Measurements from ENCODE around the gene GPATCH4.
"Not testable (repeated sequence)": the region's sequence is repeated elsewhere in the genome, so short reads cannot be mapped to it uniquely, and the experiment has no call there.

GPATCH4 gene

GRCh38 chr1:156625436-156626078, 24.3 kb upstream of the GPATCH4 start:
- no peak for DNase-seq

- DNase-seq = no peak
Observed at GRCh38 chr1:156624814-156625435, 23.6 kb upstream of the GPATCH4 start.

DNA sequence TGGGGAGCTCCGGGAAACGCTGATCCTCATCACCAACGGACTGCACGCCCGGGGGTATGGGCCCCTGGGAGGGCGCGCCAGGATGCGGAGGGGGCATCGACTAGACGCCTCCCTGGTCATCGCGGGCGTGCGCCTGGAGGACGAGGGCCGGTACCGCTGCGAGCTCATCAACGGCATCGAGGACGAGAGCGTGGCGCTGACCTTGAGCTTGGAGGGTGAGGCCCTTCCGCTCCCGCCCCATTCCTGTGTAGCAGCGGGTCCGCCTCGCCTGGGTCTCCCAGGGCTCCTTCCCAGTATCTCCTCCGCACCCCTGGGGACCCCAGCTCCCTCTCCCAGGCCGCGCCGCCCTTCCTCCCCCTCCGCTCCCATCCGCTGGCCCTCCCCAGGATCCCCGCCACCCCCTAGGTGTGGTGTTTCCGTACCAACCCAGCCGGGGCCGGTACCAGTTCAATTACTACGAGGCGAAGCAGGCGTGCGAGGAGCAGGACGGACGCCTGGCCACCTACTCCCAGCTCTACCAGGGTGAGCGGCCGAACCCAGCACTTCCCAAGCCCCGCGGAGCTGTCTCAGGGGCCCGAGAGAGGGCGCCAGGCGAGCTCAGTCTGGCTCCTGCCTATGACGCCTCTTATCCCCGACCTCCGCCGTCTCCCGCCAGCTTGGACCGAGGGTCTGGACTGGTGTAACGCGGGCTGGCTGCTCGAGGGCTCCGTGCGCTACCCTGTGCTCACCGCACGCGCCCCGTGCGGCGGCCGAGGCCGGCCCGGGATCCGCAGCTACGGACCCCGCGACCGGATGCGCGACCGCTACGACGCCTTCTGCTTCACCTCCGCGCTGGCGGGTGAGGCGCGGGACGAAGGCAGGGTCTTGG, 22.9 kb upstream of the GPATCH4 start:
- DNase-seq = peak; percentile 19 to 57

DNA sequence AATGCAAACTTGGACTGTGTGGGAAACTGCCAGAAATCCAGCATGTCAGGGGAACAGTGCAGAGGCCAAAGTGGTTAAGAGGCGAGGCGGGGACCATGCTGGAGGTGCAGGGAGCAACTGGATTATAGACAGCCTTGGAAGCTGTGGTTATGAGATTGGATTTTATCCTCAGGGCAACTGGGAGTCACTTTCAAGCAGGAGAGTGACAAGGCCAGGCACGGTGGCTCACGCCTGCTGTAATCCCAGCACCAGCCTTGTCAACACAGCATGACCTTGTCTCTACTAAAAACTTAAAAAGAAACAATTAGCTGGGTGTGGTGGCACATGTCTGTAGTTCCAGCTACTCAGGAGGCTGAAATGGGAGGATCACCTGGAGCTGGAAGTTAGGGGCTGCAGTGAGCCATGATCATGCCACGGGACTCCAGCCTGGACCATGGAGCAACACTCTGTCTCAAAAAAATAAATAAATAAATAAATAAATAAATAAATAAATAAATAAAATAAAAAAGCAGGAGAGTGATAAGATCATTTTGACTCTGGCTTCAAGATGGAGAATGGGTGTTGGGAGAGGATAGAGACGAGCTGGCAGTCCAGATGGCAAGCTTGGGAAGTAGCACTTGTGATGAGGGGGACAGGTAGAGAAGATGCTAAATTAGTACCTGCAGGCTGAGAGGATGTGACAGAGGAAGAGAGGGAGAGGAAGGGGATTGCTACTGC, 21.5 kb upstream of the GPATCH4 start:
- no peak for DNase-seq

GRCh38 chr1:156619582-156619955, 18.3 kb upstream of the GPATCH4 start:
- DNase-seq = no peak

GRCh38 chr1:156618853-156619581, 17.7 kb upstream of the GPATCH4 start, which contains the start of gene HAPLN2:
Gene HAPLN2 (plus strand): TSS chr1:156619415. CDS start chr1:156623491, 4,076 bp downstream.
- no peak for DNase-seq

DNA sequence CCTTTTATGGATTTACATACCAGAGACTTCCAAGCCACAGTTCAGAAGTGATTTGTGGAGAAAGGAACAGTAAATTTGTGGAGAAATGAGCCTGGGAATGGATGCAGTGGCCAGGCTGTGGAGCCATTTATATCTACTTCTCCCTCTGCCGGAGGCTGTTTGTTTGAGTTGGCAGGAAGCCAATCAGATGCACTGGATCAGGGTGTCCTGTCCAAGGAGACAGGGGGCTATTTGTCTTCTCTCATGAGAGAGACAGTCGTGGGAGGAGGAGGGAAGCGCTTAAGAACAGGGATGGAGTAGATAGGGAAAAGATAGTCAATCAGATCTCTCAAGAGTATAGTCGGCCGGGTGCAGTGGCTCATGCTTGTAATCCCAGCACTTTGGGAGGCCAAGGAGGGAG, 15.2 kb upstream of the GPATCH4 start:
- no peak for DNase-seq

DNA sequence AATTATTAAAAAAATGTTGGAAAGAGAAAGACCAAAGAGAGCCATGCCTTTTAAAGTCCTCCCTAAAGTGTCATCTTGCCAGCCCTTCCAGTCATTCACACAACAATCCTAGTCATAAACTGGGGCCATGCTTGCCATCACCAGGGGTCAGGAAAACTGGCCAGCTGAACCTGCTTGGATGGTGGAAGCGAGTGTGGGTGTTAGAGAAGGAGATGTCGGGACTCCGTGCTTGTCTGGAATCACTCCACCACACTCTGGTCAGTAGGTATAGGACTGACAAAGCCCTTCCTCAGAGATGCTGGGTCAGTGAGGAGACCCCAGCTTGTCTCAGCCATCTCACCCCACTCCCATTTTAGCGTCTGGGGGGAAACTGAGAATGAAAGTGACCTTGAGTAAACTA, 14.7 kb upstream of the GPATCH4 start:
- no peak for DNase-seq

- DNase-seq = no peak
Observed at GRCh38 chr1:156612666-156613065, 11.4 kb upstream of the GPATCH4 start.

- not testable (repeated sequence) for DNase-seq
Observed at GRCh38 chr1:156610072-156610471, 8.8 kb upstream of the GPATCH4 start.

- peak in 1 of 2 experiments; percentile 15 for DNase-seq
Observed at GRCh38 chr1:156608981-156609380, 7.7 kb upstream of the GPATCH4 start.

DNA sequence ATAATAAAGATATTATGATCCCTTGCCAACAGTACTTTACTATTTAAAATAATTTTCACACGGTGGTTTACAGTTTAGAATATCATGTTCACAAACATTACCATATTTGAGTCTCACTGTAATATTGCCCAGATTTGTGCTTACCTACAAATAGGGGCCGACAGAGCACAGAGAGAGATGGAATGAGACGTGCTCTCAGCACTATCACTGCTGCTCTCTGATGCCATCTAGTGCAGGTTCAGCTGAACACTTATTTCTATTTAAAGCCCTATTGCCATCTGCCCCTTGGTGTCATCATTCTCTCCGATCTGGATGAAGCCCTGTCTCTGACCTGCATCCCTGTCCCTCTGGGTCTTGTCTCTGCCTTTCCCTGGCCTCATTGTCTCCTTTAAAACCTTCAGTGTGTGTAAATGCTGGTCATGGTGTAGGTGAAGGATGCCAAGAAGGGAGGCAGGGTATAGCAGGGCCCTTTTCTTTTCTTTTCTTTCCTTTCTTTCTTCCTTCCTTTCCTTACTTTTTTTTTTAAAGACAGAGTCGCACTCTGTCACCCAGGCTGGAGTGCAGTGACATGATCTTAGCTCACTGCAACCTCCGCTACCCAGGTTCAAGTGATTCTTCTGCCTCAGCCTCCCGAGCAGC, 6.9 kb upstream of the GPATCH4 start:
- DNase-seq = peak in 1 of 2 experiments; percentile 66

- DNase-seq = not testable (repeated sequence)
Observed at GRCh38 chr1:156607344-156607743, 6.1 kb upstream of the GPATCH4 start.

DNA sequence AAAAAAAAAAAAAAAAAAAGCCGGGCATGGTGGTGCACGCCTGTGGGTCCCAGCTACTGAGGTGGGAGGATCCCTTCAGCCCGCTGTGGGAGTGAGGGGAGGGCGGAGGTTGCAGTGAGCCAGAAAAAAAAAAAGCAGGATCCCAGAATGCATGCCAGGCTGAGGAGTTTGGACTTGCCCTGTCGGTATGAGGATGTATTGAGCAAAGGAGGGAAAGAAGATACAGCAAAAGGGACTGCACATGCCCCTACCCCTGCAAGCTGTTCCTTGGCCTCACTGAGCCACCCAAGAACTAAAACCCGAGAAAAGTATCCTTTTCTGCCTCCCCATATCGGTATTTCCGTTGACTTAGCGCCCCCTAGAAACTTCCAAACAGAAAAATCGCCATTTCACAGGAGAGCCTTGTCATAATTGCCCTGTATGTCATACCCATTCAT, 1.3 kb upstream of the GPATCH4 start:
- DNase-seq = peak in 1 of 2 experiments; percentile 7

DNA sequence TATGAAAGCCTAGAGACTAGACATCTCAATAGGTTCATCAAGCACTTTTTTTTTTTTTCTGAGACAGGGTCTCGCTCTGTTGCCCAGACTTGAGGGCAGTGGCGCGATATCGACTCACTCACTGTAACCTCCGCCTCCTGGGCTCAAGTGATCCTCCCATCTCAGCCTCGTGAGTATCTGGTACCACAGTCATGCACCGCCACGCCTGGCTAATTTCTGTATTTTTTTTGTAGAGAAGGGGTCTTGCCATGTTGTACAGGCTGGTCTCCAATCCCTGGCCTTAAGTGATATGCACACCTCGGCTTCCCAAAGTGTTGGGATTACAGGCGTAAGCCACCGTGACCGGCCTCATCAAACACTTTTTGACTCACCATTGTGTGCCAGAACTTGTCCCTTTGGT, 613 bp upstream of the GPATCH4 start:
- no peak for DNase-seq

- no peak for DNase-seq
Observed at GRCh38 chr1:156600733-156601121, 552 bp downstream of the GPATCH4 start.

DNA sequence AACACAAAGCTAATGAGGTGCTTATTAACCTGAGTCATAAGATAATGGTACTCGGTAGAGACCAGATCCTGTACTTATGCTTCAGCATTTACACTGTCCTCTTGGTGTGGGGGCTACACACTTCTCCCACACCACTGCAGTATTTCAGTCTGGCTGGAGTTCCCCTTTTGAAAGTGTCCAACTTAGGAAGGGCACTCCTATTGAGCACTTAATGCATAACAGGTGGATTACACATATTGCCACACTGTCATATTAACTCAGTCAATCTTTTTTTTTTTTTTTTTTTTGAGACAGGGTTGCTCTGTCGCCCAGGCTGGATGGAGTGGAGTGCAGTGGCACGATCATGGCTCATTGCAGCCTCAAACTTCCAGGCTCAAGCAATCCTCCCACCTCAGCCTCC, 1.5 kb downstream of the GPATCH4 start:
- DNase-seq = peak in 1 of 2 experiments; percentile 13

GRCh38 chr1:156598731-156599432, 2.4 kb downstream of the GPATCH4 start:
- no peak for DNase-seq

DNA sequence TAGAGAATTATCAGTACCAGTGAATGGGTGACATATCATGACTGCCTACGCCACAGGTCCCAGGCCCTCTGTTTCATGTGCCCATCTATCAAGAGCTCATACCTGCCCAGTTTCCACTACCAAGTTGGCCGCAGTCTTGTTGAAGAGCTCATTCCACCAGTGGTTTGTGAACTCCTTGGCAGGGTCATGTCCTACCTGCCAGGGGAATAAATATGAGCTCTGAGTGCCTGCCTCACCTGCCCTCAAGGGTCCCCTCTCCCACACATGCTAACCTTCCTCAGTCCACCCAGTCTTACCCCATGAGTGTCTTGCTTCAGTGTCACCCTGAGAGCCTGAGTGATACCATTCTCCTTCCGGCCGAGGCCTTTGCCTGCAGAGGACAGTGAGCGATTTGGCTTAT, 3.2 kb downstream of the GPATCH4 start:
- no peak for DNase-seq

GRCh38 chr1:156596426-156596825, 4.9 kb downstream of the GPATCH4 start:
- no peak for DNase-seq

DNA sequence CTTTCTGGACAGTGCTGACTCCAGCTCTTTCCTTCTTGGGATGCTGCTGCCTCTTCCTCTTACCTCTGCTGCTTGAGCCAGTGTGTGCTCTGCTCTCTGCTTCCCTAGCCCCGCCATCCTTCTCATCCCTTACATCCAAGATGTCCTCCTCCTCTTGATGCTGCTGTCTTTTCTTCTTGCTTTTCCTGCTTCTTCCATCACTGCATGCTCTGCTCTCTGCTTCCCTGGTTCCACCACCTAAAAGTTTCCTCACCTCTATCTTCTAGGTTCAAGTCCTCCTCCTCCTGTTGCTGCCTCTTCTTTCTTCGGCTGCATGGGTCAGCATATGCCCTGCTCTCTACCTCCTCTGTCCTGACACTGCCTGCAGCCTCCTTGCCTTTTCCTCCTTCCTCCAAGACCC, 6.3 kb downstream of the GPATCH4 start:
- DNase-seq = no peak
